NT2/D1 (cell line): ENCODE data around the gene C19orf12.

Experiments used
- DNase-seq: peaks from one replicate; pipeline ENCODE4 v3.0.0-alpha.2; 2011; ENCODE audit warnings: low read depth, low spot score
- H3K27me3 ChIP-seq: 2 replicates; pipeline ENCODE4 v1.6.0; 2011; ENCODE audit warnings: mild to moderate bottlenecking; ENCODE audit not compliant: insufficient read length, insufficient read depth
- H3K36me3 ChIP-seq: 2 replicates; pipeline ENCODE4 v1.6.1; 2011; ENCODE audit warnings: mild to moderate bottlenecking, low read length, mixed read lengths; ENCODE audit not compliant: insufficient read depth, insufficient read length
- H3K4me1 ChIP-seq: 2 replicates; pipeline ENCODE4 v1.5.1; 2011; ENCODE audit not compliant: insufficient read depth, insufficient read length
- H3K4me3 ChIP-seq: 2 replicates; pipeline ENCODE4 v1.5.1; 2011; ENCODE audit warnings: low read depth; ENCODE audit not compliant: insufficient read length
- H3K9ac ChIP-seq: 2 replicates; pipeline ENCODE4 v1.6.0; 2011; ENCODE audit warnings: low read depth; ENCODE audit not compliant: insufficient read length
- H3K9me3 ChIP-seq: 2 replicates; pipeline ENCODE4 v1.5.1; 2011; ENCODE audit warnings: mild to moderate bottlenecking, low read length; ENCODE audit not compliant: insufficient read depth
- SUZ12 ChIP-seq: IDR thresholded peaks from 2 replicates; pipeline ENCODE4 v1.6.1; 2011; ENCODE audit not compliant: insufficient read length, insufficient read depth; ENCODE audit errors: extremely low read depth
- YY1 ChIP-seq: IDR thresholded peaks from 2 replicates; pipeline ENCODE4 v1.6.1; 2011; ENCODE audit not compliant: insufficient read length, insufficient read depth
- ZNF274 ChIP-seq: IDR thresholded peaks from 2 replicates; pipeline ENCODE4 v1.6.1; 2011; ENCODE audit warnings: mild to moderate bottlenecking, low read depth, low read length

The C19orf12 gene

GRCh38 chr19:29683009-29683408 lies 32.1 kb downstream of the C19orf12 start:
- Histone ChIP-seq H3K27me3 (no peaks in the 10 kb centered on the region), H3K9ac (no peak overlapping the region), H3K4me3 (no peak overlapping the region), H3K9me3 (no peaks in the 10 kb centered on the region), H3K36me3 (no peaks in the 10 kb centered on the region), H3K4me1 (peaks cover 7% of the 10 kb centered on the region)
- DNase-seq = no peak
- TF ChIP-seq SUZ12 (no peak), ZNF274 (no peak)

- no peak for TF ChIP-seq SUZ12
- TF ChIP-seq ZNF274 = no peak
- no peak for TF ChIP-seq YY1
- Histone ChIP-seq H3K4me1 (peaks cover 8% of the 10 kb centered on the region), H3K9ac (no peak overlapping the region), H3K4me3 (no peak overlapping the region), H3K9me3 (no peaks in the 10 kb centered on the region), H3K36me3 (no peaks in the 10 kb centered on the region), H3K27me3 (no peaks in the 10 kb centered on the region)
- no peak for DNase-seq
Measured at GRCh38 chr19:29682236-29682895, 32.7 kb downstream of the C19orf12 start.

- Histone ChIP-seq H3K4me1 (peaks cover 8% of the 10 kb centered on the region), H3K9ac (no peak overlapping the region), H3K9me3 (no peaks in the 10 kb centered on the region), H3K27me3 (no peaks in the 10 kb centered on the region), H3K4me3 (no peak overlapping the region), H3K36me3 (no peaks in the 10 kb centered on the region)
- DNase-seq = no peak
- TF ChIP-seq YY1 = no peak
- TF ChIP-seq SUZ12 = no peak
- TF ChIP-seq ZNF274 = no peak
Measured at GRCh38 chr19:29681422-29682235, 33.4 kb downstream of the C19orf12 start.

- no peak for TF ChIP-seq ZNF274
- TF ChIP-seq SUZ12 = no peak
- TF ChIP-seq YY1 = no peak
- peaks cover 8% of the 10 kb centered on the region for H3K4me1 ChIP-seq
- no peak for DNase-seq
- H3K27me3 ChIP-seq = no peaks in the 10 kb centered on the region
- H3K4me3 ChIP-seq = no peak overlapping the region
- no peaks in the 10 kb centered on the region for H3K9me3 ChIP-seq
- no peaks in the 10 kb centered on the region for H3K36me3 ChIP-seq
- no peak overlapping the region for H3K9ac ChIP-seq
Measured at GRCh38 chr19:29680937-29681336, 34.1 kb downstream of the C19orf12 start.

DNA sequence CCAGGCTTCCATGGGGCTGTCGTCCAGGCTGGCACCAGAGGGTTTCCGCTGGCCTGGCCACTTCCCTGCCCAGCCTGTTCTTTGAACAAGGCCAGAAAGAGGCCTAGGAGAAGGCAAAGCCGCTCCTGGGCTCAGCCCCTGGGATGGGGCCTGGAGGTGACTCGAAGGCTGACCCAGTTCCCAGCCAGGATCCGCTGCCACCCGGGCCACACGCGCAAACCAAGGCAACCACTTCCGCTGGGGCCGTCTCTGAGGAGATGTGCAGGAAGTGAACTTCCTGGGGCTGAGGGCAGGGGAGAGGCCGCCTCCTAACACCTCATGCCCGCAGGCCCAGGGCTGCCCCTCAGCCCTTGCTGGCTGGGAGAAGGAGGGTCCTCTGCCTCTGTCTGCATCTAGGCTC lies 34.6 kb downstream of the C19orf12 start:
- Histone ChIP-seq H3K4me3 (no peak overlapping the region), H3K27me3 (no peaks in the 10 kb centered on the region), H3K9me3 (no peaks in the 10 kb centered on the region), H3K36me3 (peaks cover 4% of the 10 kb centered on the region), H3K9ac (no peak overlapping the region), H3K4me1 (peaks cover 8% of the 10 kb centered on the region)
- no peak for TF ChIP-seq YY1
- TF ChIP-seq SUZ12 = no peak
- TF ChIP-seq ZNF274 = no peak
- DNase-seq = no peak

DNA sequence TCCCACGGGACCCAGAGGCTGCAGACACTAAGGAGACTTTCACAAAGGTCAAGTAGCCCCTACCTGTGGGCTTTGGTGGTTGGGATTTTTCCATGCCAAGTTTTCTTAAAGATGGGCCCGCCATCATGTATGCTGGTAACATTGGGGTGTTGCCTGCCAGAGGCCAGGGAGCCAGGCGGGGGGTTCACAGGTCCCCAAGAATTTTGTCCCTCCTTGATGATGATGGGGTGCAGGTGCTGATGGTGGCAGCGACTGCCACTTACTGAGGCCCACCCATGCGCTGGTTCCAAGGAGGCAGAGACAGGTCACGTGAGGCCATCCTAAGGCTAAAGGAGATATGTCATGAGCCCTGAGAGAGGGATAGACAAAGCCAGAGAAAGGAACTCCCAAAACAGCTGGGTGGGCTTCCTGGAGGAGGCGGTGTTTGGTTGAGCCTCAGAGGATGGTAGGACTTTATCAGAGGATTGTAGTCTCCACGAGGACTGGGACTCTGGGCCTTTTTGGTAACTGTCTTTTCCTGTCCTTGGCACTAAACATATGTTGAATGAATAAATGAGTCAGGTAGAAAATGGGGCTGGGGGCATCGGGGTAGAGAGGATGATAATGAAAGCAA lies 35.4 kb downstream of the C19orf12 start:
- Histone ChIP-seq H3K9me3 (no peaks in the 10 kb centered on the region), H3K27me3 (no peaks in the 10 kb centered on the region), H3K4me1 (peaks cover 8% of the 10 kb centered on the region), H3K9ac (no peak overlapping the region), H3K36me3 (peaks cover 11% of the 10 kb centered on the region), H3K4me3 (no peak overlapping the region)
- TF ChIP-seq YY1 (no peak), SUZ12 (no peak), ZNF274 (no peak)
- DNase-seq = no peak
